Measurements from ENCODE around the gene TUBB2B.

DNA sequence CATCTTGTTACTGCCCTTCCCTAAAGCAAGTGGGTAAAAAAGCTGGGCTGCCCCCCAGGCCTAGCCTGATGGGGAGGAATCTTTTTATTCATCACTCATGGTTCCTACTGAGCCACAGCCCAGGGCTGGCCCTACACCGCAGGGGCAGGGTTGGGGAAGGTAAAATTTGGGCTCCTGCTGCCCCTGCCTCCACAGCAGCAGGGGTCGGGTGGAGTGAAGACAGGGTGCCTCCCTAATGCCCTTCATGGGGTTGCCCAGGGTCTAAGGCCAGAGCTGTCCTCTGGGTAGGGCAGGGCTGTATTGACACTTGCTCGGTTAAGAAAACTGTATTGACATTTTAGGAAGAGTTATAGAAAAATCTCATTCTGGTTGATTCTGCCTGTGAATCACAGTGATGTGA lies 22.4 kb upstream of the TUBB2B start:
- TF ChIP-seq, protein P1, sequence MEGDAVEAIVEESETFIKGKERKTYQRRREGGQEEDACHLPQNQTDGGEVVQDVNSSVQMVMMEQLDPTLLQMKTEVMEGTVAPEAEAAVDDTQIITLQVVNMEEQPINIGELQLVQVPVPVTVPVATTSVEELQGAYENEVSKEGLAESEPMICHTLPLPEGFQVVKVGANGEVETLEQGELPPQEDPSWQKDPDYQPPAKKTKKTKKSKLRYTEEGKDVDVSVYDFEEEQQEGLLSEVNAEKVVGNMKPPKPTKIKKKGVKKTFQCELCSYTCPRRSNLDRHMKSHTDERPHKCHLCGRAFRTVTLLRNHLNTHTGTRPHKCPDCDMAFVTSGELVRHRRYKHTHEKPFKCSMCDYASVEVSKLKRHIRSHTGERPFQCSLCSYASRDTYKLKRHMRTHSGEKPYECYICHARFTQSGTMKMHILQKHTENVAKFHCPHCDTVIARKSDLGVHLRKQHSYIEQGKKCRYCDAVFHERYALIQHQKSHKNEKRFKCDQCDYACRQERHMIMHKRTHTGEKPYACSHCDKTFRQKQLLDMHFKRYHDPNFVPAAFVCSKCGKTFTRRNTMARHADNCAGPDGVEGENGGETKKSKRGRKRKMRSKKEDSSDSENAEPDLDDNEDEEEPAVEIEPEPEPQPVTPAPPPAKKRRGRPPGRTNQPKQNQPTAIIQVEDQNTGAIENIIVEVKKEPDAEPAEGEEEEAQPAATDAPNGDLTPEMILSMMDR (IDR thresholded peaks at IDR 0.05; ENCODE audit: extremely low read depth in 1 of 2, insufficient read depth in 1 of 2, low read depth in 1 of 2, low read length in 2 of 2): no peak
- TF ChIP-seq POLR2AphosphoS5 (IDR thresholded peaks at IDR 0.05; ENCODE audit: insufficient read depth, low read depth, low read length) (no peak), GATA2 (IDR thresholded peaks at IDR 0.05; ENCODE audit: insufficient read depth, insufficient read length, low read depth, low read length) (no peak), POLR2A (IDR thresholded peaks at IDR 0.05; ENCODE audit: low read depth, low read length) (no peak)
